ENCODE measurements around the gene NXN.

DNA sequence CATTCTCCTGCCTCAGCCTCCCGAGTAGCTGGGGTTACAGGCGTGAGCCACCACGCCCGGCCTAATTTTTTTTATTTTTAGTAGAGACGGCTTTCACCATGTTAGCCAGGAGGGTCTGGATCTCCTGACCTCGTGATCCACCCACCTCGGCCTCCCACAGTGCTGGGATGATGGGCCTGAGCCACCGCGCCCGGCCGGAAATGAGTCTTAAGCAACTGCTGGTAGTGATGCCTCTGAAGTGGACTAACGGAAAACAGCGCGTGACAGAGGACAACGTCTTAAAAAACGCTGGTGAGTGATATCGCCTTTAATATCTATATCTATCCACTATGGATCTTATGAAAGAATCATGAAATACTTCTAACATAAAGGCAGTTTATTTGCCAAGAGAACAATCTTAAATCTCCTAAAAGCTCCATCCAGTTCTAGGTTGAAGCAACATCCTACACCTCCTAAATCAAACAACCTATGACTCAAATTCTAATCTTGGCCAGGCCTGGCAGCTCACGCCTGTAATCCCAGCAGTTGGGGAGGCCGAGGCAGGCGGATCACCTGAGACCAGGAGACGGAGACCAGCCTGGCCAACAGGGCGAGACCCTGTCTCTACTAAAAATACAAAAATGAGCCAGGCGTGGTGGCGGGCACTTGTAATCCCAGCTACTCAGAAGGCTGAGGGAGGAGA, 69.8 kb downstream of the NXN start:
- TF ChIP-seq POLR2AphosphoS5 (IDR thresholded peaks at IDR 0.05; ENCODE audit: low read depth, low read length) (no peak), POLR2A (IDR thresholded peaks at IDR 0.05; ENCODE audit: low read depth, low read length) (no peak), TAF1 (IDR thresholded peaks at IDR 0.05; ENCODE audit: borderline replicate concordance, low read depth, low read length) (no peak)
